Measurements from ENCODE around the gene FAM219B.

The FAM219B gene

DNA sequence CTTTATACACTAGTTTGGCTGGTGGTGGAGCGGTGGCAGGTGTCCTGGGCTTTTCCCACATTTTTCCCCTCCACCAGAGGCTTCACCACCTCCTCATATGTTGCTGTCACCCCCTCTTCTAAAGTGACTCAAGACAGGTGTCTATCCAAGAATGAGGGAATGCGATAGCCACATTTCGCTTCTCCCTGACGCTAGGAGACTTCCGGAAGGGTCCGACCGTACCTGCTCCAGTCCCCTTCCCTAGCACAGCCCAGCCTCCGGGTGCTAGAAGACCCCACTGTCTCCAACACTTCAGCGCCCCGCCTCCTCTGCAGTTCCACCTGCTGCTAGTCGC is 34.0 kb downstream of the FAM219B start:
- no peak for DNase-seq

DNA sequence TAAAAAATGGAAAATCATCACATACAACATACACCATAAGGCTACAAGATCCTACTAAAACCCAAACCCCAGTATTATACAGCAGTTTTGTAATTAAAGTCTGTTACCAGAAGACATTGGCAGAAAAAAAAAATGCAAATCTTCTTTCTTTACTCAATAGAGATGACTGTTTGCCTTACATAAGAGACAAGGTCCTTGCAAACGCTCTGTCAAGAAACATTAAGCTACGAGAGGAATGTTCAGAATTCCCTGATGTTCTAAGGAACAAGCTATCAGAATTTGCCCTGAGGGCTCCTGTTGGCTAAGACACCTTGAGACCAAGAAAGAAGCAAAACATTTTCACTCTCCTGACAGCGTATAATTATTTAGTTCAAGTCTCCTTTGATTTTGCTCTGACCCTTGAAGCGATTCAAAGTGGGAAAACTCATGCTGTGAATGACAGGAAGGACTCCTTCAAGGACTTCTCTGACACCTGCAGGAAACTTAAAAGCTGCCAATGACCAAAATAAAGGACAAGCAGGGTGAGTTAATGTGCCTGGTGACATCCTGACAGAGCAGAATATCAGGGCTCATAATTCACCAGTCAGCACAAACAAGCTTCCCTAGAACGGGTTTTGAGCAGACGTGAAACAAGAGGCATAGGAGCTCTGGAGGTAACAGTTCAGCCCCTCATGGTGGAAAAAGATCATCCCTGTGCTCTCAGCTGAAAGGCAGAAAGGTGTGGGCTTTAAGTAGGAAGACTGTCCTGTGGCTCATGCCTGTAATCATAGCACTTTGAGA is 36.0 kb downstream of the FAM219B start:
- peak; percentile 39 for DNase-seq

DNA sequence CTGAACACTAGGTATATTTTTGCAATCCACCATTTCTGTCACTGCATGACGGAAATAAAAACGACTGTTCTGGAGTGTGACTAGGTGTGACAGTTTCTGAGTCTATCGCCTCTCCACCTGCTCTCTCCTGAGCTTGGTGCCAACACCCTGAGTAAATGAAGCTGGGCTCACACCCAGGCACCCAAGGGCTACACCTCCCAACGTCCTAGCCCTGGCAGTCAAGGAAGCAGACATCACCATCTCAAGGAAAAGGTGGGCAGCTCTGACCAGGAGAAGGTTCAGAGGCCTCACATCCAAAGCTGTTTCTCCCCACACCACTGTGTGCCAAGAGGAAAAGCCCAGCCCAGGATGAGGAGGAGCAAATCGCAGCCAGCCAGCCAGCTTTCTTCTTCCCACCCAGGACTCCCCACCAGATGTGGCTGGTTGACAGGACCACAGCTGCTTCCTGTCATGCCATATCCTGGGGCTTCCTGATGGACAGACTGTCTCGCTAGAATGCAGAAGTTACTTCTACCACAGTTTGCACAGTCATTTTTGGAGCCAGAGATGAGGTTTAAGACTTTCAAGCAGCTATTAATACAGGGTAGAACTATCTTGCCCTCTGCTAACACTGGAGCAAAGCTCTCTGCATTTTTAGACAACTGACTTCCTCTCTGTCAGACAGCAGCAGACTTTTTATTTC is 36.8 kb downstream of the FAM219B start:
- peak; percentile 95 for DNase-seq

DNA sequence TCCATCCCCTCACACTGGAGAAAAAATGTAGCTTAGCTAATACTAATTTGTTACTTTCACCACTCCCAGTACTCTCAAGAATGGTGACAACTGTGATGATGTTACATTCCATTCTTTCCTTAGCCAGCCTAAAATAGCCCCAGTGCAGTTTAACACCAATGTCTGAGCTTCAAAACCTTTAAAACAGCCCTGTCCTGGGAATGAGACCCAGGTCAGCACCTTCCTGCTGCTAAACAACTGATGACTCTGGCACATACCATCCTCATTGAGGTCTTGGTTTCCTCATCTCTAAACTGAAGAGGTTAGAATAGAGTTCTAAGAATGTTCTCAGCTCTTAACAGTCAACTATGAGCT is 37.3 kb downstream of the FAM219B start:
- DNase-seq = no peak

DNA sequence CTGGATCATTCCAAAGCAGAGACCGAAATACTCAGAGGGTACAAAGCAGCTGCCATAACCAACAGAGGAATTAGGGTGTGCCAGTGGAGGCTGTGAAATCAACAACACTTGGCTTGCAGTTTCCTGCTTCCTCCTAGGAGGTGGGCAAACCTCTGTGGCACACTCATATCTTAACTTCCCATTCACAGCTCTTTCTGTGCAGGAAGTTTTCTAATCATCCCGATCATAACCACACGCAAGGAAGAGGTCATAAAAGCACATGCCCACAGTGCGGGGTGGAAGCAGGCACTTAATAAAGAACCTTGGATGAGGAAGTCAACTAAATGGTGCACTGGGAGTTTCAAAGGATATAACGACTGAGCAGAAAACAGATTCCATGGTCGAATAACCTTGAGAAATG is 38.6 kb downstream of the FAM219B start:
- peak; percentile 87 for DNase-seq

DNA sequence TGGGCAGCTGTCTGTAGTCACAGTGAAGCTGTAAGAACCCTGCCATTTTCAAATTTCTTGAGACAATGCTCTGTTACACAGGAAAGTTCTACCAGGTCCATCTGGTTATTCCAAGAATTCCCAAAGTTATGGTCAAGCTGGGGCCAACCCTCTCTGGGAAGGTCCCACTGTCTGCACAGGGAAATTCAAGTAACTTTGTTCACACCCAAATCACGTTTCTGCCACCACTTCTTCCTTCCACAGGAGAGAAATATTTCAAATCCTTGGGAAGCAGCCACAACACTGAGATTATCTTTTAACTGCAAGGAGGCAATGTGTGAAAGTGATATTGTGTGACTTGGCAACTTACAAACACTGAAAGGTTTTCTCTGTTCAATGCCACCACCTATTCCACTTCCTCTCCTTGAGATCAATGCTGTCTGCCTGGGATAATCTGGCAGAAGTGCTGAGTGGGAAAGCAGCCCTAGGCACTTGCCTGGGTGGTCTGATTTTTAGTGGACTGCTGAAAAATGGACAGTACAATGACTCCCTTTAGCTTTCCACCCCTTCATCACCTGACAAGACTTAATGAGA is 39.1 kb downstream of the FAM219B start:
- DNase-seq = no peak

DNA sequence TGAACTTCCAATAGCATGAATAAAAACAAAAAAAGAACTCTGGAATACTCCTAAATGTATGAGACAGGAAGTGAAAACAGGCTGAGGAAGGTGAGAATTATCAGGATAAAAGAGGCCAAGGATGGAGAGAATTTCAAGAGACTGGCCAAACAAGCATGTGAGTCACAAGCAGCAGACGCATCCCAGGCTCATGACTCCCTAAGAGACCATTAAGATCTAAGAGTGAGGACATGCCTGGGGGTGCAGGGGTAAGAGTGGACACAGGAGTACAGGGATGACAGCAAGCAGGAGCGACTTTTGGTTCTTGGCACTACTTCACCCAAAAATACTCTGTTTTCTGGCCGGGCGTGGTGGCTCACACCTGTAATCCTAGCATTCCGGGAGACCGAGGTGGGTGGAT is 40.6 kb downstream of the FAM219B start:
- no peak for DNase-seq

DNA sequence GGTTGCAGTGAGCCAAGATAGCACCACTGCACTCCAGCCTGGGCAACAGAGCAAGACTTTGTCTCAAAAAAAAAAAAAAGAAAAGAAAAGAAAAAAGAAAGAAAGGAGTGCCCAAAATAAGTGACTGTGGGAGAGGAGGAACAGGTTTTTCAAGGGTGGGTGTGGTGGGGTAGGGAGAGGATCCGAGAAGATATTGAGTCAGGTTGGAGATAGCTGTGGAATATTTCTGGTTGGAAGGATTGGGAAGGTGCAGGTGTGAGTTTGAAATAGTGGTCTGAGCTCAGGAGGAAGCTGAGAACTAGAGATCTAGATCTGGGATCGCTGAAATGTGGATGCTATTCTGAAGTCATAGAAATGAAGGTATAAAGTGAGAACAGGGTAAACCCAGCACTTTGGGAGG is 41.3 kb downstream of the FAM219B start:
- no peak for DNase-seq

DNA sequence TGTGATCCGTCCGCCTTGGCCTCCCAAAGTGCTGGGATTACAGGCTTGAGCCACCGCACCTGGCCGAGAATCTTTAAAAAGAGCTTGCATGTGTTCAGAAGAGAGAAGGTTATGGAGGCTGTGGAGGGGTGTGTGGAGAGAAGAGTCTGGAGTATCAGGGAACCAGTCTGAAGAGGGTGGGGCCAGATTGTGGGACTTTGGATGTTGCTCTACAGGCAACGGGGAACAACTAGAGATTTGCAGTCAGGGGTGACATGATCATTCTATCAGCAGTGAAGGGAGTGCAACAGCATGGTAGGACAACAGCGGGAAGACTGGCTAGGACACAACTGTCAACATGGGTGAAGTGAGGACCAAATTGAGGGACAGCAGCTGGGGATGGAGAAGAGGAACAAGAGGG is 42.4 kb downstream of the FAM219B start:
- DNase-seq = no peak

DNA sequence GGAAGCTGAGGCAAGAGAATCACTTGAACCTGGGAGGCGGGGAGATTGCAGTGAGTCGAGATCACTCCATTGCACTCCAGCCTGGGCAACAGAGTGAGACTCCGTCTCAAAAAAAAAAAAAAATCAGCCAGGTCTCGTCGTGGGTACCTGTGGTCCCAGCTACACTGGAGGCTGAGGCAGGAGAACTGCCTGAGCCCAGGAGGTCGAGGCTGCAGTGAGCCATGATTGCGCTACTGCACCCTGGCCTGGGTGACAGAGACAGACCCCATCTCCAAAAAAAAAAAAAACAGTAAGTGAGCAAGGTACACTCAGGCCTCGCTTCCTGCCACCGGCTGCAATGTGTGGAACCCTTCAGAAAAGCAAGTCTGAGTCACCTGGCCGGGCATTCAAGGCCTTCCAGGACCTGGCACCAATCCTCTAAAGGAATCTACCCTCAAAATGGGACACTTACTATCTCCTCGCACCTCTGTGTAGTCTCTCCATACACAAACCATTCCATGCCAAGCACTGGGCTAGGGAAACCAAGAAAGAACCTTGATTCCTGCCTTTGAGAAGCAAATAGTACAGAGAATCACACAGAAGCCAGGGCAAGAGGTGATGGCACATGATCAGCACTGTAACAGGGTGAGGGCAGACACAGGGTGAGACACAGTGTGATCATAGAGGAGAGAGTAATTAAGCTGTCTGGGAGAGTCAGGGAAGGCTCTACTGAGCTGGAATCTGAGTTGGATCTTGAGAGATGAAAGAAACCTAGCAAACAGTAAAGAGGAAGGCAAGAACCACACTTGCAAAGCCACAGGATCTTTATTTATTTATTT is 43.2 kb downstream of the FAM219B start:
- DNase-seq = peak; percentile 36

DNA sequence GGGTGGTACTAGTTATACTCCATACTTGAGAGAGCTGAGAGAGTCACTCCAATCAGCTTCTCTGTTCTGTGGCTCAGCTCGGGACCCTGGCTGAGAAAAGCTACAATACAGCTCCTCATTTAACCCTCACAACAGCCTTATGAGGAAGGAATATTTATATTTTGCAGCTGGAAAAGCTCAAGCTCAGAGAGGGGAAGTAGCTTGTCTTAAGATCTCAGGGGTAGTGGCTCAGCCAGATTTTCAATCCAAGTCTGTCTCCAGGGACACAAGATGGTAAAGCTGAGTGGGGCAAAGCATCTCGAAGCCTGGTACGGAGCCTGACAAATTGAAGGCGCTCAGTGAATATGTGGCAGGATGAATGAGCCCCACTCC is 48.3 kb downstream of the FAM219B start:
- DNase-seq = no peak

DNA sequence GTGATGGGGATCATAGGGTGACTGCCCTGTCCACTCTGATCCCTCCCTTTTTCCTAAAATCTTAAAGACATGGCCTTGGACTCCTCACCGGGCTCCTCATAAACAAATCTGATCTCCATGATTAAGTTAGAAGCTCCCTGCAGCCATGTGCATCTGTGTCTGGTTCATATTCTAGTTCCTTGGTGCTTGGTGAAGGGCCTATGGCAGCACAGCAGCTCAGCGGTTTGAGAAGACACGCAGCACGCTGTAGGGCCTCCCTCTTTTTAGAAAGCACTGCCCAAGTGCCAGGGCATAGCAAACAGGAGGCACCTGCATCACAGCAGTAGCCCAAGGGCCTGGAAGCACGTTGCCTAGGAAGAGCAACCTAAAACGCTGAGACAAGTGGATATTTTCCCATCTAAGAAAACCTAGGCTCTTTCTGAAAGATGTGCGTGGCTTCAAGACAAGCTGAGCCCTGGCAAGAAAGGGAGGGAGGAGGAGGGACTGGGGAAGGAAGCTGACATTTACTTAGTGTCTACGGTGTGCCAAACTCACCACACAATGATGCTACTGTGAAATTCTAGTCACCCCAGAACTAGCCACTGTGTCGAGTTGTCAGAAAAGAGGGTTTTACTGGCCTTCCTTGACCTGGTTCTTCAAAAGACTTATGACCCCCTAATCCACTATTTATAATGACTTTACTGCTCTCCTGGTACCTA is 48.8 kb downstream of the FAM219B start:
- no peak for DNase-seq

DNA sequence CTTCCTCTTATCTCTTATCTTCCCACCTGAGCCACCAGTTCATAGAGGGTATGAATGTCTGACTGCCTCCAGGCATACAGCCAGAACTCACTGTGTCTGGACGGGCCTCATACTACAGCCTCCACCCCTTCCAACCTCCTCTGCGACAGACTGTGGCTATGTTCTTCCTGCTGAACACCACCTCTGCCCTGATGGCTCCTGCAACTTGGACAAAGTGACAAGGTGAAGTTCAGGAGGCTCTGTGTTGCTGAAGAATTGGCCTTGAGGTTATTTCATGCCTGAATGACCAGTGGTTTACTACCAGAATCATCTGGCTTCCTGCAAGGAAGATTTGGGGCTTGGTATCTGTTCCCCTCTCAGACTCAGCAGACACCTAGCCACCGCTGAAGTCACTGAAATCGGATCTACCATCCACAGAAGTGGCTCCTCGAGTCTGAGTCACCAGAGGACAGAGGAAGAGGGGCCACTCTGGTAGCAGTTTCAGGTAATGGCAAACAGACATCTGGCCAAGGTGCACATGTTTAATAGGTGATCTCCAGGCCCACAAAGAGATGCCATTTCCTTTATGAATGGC is 49.5 kb downstream of the FAM219B start:
- DNase-seq = no peak

DNA sequence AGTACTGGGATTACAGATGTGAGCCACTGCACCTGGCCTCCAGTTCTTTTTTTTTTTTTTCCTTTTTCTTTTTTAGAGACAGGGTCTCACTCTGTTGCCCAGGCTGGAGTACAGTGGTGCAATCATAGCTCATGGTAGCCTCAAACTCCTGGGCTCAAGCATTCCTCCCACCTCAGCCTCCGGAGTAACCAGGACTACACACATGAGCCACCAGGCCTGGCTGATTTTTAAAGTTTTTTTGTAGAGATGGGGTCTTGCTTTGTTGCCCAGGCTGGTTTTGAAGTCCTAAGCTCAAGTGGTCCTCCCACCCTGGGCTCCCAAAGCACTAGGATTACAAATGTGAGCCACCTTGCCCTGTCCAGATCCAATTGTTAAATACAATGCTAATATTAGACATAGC is 50.1 kb downstream of the FAM219B start:
- DNase-seq = no peak

DNA sequence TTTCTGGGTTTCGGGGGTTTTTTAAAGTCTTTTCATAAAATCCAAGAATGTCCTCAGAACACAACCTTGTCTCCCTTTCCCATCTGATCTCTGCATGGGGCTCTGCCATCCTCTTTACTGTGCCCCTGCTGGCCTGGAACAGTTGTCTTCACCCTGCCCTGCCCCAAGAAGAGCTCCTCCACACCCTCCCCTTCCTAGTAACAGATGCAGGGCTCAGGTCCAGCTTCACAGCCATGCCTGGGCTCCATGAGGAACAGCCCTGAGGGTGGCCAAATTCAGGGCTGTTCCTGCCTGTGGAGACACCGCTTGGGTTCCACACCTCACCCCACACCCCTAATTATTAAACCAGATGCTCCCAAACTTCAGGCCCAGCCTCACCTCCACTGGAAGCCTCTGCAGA is 50.8 kb downstream of the FAM219B start:
- DNase-seq = no peak

DNA sequence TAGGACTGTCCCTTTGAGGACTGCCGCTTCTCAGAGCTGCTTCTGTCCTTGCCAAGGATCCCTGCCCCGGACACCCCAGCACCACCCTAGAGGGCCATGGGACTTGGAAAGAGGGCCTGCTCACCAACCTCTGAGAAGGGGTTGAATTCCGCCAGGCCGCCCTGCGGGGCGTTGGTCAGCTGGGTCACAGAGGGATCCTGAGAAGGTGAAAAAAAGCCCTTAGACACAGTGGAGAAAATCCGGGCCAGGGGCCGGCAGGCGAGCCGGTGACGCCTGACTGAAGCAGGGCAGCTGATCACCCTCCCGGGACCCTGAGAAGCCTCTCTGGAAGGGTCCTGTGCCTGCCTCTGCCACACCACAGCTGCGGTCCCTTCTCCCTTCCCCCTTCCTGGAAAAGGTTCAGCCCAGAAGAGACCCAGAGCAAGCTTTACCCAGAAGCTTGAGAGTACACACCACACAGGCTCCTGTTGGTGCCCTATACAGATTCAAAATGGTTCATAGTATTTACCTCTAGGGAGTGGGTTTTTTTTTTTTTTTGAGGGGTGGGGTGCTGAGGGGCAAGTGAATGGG is 52.1 kb downstream of the FAM219B start:
- no peak for DNase-seq

DNA sequence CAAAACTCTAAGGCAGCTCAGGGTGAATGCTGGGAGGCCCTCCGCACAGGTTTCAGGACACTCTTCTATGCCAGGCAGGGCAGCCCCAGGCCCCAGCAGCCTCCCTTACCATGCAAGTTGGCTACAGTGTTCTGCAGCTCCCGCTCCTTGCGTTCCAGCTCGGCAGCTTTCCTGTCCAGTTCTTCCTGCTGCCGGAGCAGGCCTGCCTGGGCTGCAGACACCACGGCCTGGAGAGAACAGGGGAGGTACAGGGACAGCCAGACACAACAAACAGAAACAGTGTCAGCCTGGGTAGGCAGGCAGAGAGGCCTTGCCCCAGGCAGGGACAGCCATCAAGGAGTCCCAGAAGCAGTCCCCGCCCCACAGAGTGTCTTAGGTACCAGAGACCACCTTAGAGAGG is 54.7 kb downstream of the FAM219B start:
- no peak for DNase-seq

DNA sequence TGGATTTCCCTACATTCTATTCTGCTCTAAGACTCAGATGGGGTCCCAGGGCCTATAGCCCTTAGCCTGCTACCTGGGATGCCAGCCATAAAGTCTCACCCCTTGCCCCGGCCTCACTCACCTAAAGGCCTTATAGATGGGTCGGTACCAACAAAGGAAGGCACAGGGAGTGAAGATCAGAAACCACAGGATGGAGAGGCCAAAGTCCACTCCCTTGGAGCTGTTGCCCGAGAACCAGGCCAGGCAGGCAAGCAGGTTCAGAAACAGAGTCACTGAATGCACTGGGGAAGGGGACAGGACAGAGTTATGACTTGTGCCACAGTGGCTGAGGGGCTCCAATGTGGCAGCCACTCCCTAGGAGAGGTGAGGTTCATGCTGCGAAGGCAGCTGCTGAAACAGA is 56.3 kb downstream of the FAM219B start:
- no peak for DNase-seq
